ENCODE results near the gene TMEM39A. TPM values are rescaled to one million over a fixed set of nuclear protein-coding genes. Genes with fewer than 3 reads are reported as not detected.

TMEM39A gene
- total RNA-seq, 1 donor from 2014 or later = 22.8 TPM

DNA sequence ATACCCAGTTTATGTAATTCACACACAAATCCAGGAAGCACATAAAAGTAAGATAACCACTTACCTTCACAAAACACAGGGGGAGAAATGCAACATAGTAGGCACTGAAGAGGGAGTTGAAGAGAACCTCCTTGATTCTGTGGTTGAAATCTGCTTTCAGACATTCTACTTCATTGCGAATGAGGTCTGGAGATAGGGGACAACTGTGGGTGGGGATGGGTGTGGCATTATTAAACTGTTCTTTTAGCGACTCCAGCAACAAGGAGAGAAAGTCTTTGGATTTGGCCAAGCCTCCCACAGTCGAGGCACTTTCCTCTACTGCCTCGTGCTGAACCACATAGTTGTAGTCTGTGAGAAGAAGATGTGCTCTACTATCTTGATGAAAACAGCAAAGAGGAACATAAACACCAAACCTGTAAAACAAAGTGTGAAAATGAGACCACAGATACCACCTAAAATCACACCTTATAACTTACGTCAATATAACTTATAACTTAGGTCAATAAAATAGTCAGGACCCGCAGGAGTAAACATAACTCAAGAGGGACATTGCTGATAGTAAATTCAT is 25.6 kb downstream of the TMEM39A start:
- no peak overlapping the region for H3K27ac Mint-ChIP-seq (ENCODE audit: unreplicated experiment)
- TF ChIP-seq, protein P1, sequence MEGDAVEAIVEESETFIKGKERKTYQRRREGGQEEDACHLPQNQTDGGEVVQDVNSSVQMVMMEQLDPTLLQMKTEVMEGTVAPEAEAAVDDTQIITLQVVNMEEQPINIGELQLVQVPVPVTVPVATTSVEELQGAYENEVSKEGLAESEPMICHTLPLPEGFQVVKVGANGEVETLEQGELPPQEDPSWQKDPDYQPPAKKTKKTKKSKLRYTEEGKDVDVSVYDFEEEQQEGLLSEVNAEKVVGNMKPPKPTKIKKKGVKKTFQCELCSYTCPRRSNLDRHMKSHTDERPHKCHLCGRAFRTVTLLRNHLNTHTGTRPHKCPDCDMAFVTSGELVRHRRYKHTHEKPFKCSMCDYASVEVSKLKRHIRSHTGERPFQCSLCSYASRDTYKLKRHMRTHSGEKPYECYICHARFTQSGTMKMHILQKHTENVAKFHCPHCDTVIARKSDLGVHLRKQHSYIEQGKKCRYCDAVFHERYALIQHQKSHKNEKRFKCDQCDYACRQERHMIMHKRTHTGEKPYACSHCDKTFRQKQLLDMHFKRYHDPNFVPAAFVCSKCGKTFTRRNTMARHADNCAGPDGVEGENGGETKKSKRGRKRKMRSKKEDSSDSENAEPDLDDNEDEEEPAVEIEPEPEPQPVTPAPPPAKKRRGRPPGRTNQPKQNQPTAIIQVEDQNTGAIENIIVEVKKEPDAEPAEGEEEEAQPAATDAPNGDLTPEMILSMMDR (IDR thresholded peaks at IDR 0.05; ENCODE audit: partially characterized antibody, unreplicated experiment) = no peak
- no peaks in the 10 kb centered on the region for H3K4me1 Mint-ChIP-seq (ENCODE audit: low read depth, unreplicated experiment)
- DNase-seq = no peak
- no peak overlapping the region for H3K4me3 Mint-ChIP-seq (ENCODE audit: unreplicated experiment)
- no peaks in the 10 kb centered on the region for H3K27me3 Mint-ChIP-seq (ENCODE audit: unreplicated experiment)
- H3K36me3 Mint-ChIP-seq (ENCODE audit: unreplicated experiment) = peaks cover 4% of the 10 kb centered on the region
- H3K9me3 Mint-ChIP-seq (ENCODE audit: unreplicated experiment) = no peaks in the 10 kb centered on the region

DNA sequence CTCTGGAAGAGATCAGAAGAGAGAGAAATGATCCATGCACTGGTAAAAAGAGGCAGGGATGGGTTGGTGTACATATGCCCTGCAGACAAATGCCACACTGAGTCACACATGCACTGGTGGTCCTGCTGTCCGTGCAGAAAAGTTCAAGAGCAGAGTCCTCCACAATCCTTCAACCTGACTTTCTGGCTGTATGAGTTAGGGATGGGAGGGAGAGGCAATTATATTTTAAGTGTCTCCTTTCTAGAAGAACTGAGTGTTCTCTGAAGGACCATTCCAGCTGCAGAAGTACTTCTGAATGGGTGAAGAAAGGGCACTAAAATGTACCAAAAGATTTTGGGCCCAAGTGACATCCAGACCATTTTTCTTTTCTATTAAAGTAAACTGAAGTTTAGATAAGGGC is 26.4 kb downstream of the TMEM39A start:
- H3K27ac Mint-ChIP-seq (ENCODE audit: unreplicated experiment) = no peak overlapping the region
- no peaks in the 10 kb centered on the region for H3K4me1 Mint-ChIP-seq (ENCODE audit: low read depth, unreplicated experiment)
- TF ChIP-seq, protein P1 (IDR thresholded peaks at IDR 0.05; ENCODE audit: partially characterized antibody, unreplicated experiment) = no peak
- peaks cover 1% of the 10 kb centered on the region for H3K36me3 Mint-ChIP-seq (ENCODE audit: unreplicated experiment)
- H3K4me3 Mint-ChIP-seq (ENCODE audit: unreplicated experiment) = no peak overlapping the region
- DNase-seq = no peak
- H3K27me3 Mint-ChIP-seq (ENCODE audit: unreplicated experiment) = no peaks in the 10 kb centered on the region
- no peaks in the 10 kb centered on the region for H3K9me3 Mint-ChIP-seq (ENCODE audit: unreplicated experiment)

DNA sequence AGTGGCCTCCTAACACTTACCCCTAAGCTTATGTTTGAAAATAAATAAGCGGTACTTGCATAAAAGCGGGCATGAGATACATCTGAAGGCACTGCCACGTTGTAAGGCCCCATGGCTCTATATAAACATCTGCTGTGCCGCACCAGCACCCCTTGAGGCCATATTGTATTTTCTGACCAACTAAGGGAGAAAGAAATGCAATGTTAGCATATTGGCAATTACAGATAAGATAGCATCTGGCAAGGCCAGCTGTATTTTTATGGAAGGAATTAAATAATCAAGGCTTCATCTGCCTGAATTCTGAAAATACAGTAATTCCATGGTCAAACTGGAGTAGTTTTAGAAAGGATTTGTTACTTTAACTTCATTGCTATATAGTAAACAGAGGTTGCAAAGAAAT is 28.7 kb downstream of the TMEM39A start:
- Mint-ChIP-seq H3K9me3 (ENCODE audit: unreplicated experiment) (peaks cover 2% of the 10 kb centered on the region), H3K4me1 (ENCODE audit: low read depth, unreplicated experiment) (no peaks in the 10 kb centered on the region), H3K27me3 (ENCODE audit: unreplicated experiment) (no peaks in the 10 kb centered on the region), H3K4me3 (ENCODE audit: unreplicated experiment) (no peak overlapping the region), H3K36me3 (ENCODE audit: unreplicated experiment) (peaks cover 22% of the 10 kb centered on the region), H3K27ac (ENCODE audit: unreplicated experiment) (no peak overlapping the region)
- TF ChIP-seq, protein P1 (IDR thresholded peaks at IDR 0.05; ENCODE audit: partially characterized antibody, unreplicated experiment) = no peak
- DNase-seq = no peak

DNA sequence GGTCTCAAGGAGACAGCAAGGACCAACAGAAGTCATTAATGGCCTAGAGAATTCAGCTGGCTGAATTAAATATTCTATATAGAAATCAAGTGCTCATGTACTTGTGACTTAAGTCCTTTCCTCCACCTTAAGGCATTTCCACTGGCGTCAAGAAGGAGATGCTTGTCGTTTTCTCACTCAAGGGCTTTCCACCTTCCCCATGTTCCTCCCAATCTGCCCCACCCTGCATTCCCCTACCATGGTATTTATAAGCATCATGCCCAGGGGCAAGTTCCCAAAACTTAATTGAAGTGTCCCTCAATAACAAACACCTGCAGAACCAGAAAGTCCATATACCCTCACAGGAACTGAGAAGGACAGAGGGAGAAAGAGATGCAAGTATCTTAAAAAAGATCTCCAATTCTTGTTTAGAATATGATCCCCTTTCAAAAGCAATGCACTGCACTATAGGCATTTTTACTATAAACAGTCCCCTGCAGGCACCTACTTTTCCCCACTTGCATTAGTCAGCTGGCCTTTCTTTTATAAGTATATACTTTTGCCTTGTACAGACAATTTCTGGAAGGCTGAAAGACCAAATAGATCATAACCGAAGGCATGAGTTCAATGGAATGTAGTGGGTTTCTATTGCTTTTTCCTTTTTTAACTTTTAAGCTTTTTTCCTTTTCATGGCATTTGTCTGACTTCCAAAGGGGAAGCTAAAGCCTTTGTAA is 29.6 kb downstream of the TMEM39A start:
- TF ChIP-seq, protein P1 (IDR thresholded peaks at IDR 0.05; ENCODE audit: partially characterized antibody, unreplicated experiment) = no peak
- Mint-ChIP-seq H3K4me1 (ENCODE audit: low read depth, unreplicated experiment) (no peaks in the 10 kb centered on the region), H3K36me3 (ENCODE audit: unreplicated experiment) (peaks cover 31% of the 10 kb centered on the region)

DNA sequence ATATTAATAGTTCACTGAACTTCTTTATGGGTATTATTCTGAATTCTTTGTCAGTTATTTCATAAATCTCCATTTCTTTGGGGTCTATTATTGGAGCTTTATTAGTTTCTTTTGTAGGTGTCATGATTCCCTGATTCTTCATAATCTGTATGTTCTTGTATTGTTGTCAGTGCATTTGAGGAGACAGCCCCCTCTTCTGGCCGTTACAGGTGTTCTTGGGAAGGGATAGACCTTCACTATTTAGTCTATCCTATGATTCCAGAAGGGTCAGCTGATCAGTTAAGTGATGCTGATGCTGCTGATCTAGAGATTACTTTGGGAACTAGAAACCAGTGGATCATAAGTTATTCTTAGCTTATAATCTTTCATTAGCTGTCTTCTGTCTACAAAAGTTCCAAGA is 34.9 kb downstream of the TMEM39A start:
- Mint-ChIP-seq H3K4me1 (ENCODE audit: low read depth, unreplicated experiment) (no peaks in the 10 kb centered on the region), H3K36me3 (ENCODE audit: unreplicated experiment) (peaks cover 54% of the 10 kb centered on the region), H3K4me3 (ENCODE audit: unreplicated experiment) (no peak overlapping the region), H3K27ac (ENCODE audit: unreplicated experiment) (no peak overlapping the region), H3K9me3 (ENCODE audit: unreplicated experiment) (peaks cover 12% of the 10 kb centered on the region), H3K27me3 (ENCODE audit: unreplicated experiment) (no peaks in the 10 kb centered on the region)
- no peak for DNase-seq
- TF ChIP-seq, protein P1 (IDR thresholded peaks at IDR 0.05; ENCODE audit: partially characterized antibody, unreplicated experiment) = no peak

More for the DNA sequence above, 29.6 kb downstream of the TMEM39A start:
- Mint-ChIP-seq H3K27ac (ENCODE audit: unreplicated experiment) (no peak overlapping the region), H3K27me3 (ENCODE audit: unreplicated experiment) (no peaks in the 10 kb centered on the region), H3K9me3 (ENCODE audit: unreplicated experiment) (peaks cover 2% of the 10 kb centered on the region), H3K4me3 (ENCODE audit: unreplicated experiment) (no peak overlapping the region)
- no peak for DNase-seq

Measured in glutamatergic neuron (in vitro differentiated cells).